Left colon (tissue), 2 donors: ENCODE data around the gene EPHB1. TPM values are rescaled to one million over a fixed set of nuclear protein-coding genes. Genes with fewer than 3 reads are reported as not detected.

Experiments used
- ATAC-seq: fragments of 200-7000 bp; cut with Tn5 transposase; one replicate; pipeline ENCODE4 v1.9.1; 2020; ENCODE audit warnings: mild to moderate bottlenecking, moderate library complexity
- DNase-seq, 2 donors: peaks; one replicate each; pipeline ENCODE4 v3.0.0-alpha.2; 2020
- intact Hi-C, 2 donors: fragments of 100-400 bp; cut with DNase I in 1 of 2; cut with micrococcal nuclease in 1 of 2; formaldehyde crosslinking; loops; one replicate each; pipeline versions ENCODE4 v1.11.2 to v1.14.0; 2022; cut with DNase I, micrococcal nuclease
- total RNA-seq, 2 donors: library from RNA; stranded (reverse); fragmentation: NEBNext Ultra II Directional; extraction: Animal tissue kit (Norgen Biotek cat#: 25700); gene quantifications; one replicate each; pipeline ENCODE4 v1.2.1, GENCODE V29; 2021
- donor health status: DM: no; HTN: no; CAD: no.
- donor health status: DM: yes; HTN: yes; CAD: no.

The EPHB1 gene
- total RNA-seq, 2 donors from 2014 or later: 0.31 to 1.1 TPM

- intact Hi-C loops: no loop called here
- DNase-seq (no peak), ATAC-seq (no peak)
Observed at GRCh38 chr3:134895181-134895580, 100.1 kb downstream of the EPHB1 start.

- DNase-seq (no peak), ATAC-seq (no peak)
- intact Hi-C loops: no loop called here
Observed at GRCh38 chr3:134896141-134896540, 101.1 kb downstream of the EPHB1 start.

- DNase-seq: no peak
- no peak for ATAC-seq
- intact Hi-C loops: no loop called here
Observed at GRCh38 chr3:134896696-134897095, 101.6 kb downstream of the EPHB1 start.

- ATAC-seq (no peak), DNase-seq (no peak)
- intact Hi-C loops: no loop called here
Observed at GRCh38 chr3:134897391-134898141, 102.5 kb downstream of the EPHB1 start.

- DNase-seq (no peak), ATAC-seq (no peak)
- intact Hi-C loops: no loop called here
Observed at GRCh38 chr3:134898181-134898754, 103.2 kb downstream of the EPHB1 start.

- intact Hi-C loops: no loop called here
- no peak for DNase-seq
- ATAC-seq: no peak
Observed at GRCh38 chr3:134899786-134900185, 104.7 kb downstream of the EPHB1 start.

- DNase-seq (no peak), ATAC-seq (no peak)
- intact Hi-C loops: no loop called here
Observed at GRCh38 chr3:134900482-134900881, 105.4 kb downstream of the EPHB1 start.

GRCh38 chr3:134901461-134901860, 106.4 kb downstream of the EPHB1 start:
- intact Hi-C loops: no loop called here
- ATAC-seq: no peak
- no peak for DNase-seq

GRCh38 chr3:134903837-134904236, 108.8 kb downstream of the EPHB1 start:
- no peak for ATAC-seq
- intact Hi-C loops: no loop called here
- no peak for DNase-seq

- intact Hi-C loops: no loop called here
- ATAC-seq: no peak
- DNase-seq: no peak
Observed at GRCh38 chr3:134904241-134904771, 109.2 kb downstream of the EPHB1 start.

GRCh38 chr3:134904776-134905646, 110.0 kb downstream of the EPHB1 start:
- no peak for ATAC-seq

GRCh38 chr3:134905647-134905935, 110.5 kb downstream of the EPHB1 start:
- no peak for ATAC-seq
- intact Hi-C loops: no loop called here
- no peak for DNase-seq

More at GRCh38 chr3:134904776-134905646, 110.0 kb downstream of the EPHB1 start:
- DNase-seq: no peak
- intact Hi-C loops: no loop called here

GRCh38 chr3:134908271-134908670, 113.2 kb downstream of the EPHB1 start:
- intact Hi-C loops: no loop called here
- ATAC-seq (no peak), DNase-seq (no peak)

- intact Hi-C loops: no loop called here
- ATAC-seq: no peak
- no peak for DNase-seq
Observed at GRCh38 chr3:134910026-134910425, 115.0 kb downstream of the EPHB1 start.

- no peak for ATAC-seq
- intact Hi-C loops: no loop called here
- no peak for DNase-seq
Observed at GRCh38 chr3:134911586-134912548, 116.8 kb downstream of the EPHB1 start.

GRCh38 chr3:134916276-134916961, 121.4 kb downstream of the EPHB1 start:
- ATAC-seq: no peak
- DNase-seq: no peak
- intact Hi-C loops: no loop called here

- DNase-seq (no peak), ATAC-seq (no peak)
- intact Hi-C loops: no loop called here
Observed at GRCh38 chr3:134917631-134918030, 122.6 kb downstream of the EPHB1 start.

- intact Hi-C loops: no loop called here
- DNase-seq: no peak
- no peak for ATAC-seq
Observed at GRCh38 chr3:134918441-134918840, 123.4 kb downstream of the EPHB1 start.
